GM18867 (cell line): ENCODE measurements around the gene CNOT8.
"Not testable (repeated sequence)": the region's sequence is repeated elsewhere in the genome, so short reads cannot be mapped to it uniquely, and the experiment has no call there.

Experiments used
- ATAC-seq: cut with Tn5 transposase; IDR thresholded peaks from one replicate; pipeline ENCODE4 v1.9.1; 2021; ENCODE audit warnings: mild to moderate bottlenecking, moderate library complexity; ENCODE audit not compliant: unreplicated experiment

The CNOT8 gene

DNA sequence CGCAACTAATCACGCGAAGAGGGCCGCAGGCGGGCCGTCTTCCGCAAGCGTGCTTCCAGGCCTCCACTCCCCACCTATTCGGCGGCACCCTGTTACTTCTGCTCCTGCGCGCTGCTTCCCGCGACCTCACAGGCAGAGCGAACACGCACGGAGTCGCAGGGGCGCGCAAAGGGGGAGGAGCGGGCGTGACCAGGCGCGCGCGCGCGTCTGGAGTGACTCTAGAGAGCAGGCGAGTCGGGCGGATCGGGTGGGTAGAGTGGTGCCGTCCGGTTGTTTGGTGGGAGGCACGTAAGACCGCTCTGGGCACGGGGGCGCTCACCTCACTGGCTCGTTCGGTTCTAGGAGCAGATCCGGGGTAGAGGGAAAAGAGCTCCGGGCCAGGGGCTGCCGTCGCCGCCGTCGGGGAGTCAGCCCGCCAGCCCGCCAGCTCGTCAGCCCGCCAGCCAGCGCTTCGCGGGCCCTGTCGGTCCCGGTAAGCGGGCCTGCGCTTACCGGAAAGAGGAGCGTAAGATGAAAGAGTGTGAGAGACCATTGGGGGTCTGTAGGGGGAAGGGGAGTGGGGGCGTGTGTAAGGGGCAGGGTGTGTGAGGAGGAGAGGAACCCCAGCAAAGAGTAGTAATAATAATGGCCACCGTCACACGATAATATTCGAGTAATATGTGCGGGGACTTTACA, at the start of gene CNOT8:
Gene CNOT8 (plus strand): TSS at position 331 of the 675 bp plus-strand sequence. CDS start 4,652 bp downstream, outside the sequence.
- ATAC-seq = peak; percentile 77

DNA sequence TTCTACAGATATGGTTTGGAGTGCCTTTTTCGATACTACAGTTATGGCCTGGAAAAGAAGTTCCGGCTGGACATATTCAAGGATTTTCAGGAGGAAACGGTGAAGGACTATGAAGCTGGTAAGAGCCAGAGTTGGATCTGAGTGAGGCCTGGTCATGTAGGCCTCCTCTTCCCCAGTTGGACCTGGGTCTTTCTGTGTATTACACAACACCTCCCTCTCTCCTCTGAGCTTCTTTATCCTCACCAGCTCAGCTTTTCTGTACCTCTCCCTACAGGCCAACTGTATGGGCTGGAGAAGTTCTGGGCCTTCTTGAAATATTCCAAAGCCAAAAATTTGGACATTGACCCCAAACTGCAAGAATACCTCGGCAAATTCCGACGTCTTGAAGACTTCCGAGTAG, 47.2 kb upstream of the CNOT8 start:
- no peak for ATAC-seq

DNA sequence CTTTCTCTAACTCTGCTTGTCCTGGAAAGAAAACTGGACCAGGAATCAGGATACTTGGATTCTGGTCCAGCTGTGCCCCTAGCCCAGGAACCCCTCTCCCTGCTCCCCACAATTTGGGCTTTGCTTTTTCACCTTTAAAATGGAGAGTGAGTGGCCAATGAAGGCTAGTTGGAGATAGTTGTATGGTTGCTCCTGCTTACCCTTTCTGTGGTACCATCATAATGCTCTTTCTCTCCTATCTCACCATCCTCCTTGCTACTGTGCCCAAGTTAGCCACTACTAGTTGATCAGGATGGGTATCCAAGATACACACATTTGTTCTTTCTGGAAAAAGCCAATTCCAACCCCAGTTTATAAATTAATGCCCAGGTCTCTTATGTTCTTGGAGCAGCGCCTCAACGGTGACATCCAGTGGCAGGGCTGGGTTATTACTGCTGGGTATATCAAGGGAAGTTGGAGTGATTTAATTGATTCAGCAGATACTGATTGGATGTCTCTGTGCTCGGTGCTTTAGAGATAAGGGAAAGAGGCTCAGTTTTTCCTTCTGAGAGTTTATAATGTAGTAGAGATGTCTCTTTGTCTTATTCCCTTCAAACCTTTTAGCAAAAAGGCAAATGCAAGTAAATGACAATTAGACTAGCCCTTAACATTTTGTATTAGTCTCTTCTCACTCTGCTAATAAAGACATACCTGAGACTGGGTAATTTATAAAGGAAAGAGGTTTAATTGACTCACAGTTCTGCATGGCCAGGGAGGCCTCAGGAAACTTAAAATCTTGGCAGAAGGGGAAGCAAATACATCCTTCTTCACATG, 46.6 kb upstream of the CNOT8 start:
- peak; percentile 70 for ATAC-seq

DNA sequence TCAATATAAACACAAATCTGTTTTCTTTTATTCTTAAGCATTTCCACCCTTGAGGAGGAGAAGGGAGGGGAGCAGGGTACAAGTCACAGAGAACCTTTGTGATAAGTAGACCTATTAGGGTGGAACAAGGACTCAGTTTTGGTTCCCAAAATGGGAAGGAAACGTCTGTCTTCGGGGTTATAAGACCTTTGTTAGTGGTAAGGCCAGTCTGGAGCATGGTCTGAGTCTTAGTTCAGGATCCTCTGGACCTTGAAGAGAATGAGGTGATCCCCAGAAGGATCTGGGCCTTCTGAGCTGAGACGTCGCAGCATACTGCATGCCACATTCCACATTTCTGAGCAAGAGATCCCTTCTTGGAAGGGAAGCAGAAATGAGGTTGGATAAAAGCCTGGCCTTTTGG, 45.3 kb upstream of the CNOT8 start:
- ATAC-seq = no peak

DNA sequence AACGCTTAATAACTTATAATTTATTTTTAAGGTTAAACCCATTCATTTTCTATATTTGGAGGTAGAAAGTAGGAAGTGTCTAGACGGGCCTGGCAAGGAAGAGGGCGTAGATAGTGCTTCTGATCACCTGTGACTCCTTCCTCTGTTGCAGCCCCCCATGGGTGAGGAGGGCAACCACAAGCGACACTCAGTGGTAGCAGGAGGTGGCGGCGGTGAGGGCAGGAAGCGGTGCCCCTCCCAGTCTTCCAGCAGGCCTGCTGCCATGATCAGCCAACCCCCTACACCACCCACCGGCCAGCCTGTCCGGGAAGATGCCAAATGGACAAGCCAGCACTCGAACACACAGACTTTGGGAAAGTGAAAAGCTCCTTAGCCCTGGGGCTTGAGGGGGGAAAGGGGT, 44.7 kb upstream of the CNOT8 start:
- ATAC-seq = no peak

DNA sequence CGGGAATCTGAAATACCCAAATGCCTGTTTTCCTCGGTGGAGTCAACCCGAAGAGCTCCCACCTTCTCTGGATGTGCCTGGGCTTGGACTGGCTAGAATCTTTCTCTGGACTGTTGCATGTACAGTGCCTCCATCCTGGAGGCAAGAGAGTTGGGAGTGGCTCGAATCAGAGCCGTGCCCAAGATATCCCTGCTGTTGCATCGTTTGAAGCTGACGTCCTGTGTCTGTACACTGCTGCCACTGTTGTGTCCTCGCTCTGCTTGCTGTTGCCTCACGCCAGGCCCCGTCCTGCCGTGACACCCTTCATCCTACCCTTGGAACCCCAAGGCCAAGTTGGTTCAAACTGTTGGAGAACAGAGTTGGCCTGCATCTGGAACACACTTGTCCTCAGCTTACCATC, 43.4 kb upstream of the CNOT8 start:
- no peak for ATAC-seq

DNA sequence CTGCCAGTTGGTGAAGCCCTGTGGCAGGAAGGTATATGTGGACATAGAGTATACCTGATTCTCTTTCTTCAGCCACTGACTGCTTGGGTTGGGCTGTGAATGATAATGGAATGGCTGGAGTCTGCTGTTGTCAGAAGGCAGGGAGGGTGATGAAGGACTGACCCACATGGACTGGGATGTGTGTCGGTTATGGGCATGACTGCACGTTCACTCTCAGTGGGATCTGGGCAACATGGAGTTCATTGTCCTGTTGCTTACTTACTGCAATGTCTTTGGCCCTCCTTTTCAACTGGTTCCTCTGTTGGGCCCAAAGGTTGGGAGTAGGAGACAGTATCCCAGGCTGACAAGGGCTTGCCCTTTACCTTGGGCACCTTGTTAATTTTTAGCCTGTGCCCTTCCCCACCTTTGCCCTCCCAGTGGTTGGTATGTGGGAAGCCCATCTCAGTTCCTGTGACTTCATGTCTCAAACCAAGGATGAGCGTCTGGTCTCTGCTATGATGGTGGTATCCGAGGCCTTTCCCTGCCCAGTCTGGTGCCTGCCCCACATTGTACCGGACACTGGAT, 42.7 kb upstream of the CNOT8 start:
- ATAC-seq = no peak

DNA sequence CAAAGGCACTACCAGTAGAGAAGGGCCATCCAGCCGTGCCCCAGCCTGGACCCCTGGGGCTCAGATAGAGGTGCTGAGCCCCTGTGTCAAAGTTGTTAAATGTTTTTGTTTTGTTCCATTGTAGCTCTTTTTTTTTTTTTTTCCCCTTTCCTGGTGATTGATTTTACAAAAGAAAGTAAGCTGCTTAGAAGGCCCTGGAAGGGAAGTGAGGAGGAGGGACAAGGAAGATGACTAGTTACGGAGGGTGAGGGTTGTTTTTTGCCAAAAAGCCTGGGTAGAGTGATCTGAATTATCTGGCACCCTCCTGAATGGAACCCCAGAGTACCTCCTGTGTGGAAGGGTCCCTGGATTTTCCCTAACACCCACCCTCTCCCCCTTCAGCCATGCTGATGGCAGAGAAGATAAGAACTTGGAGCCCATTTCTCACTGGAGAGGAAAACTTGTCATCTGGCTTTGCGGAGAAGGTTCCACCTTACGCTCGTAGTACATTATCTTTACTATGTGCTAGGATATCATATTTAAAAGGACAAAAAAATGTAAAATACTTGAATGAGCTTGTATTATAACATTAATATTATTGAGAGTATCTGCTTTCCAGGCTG, 41.4 kb upstream of the CNOT8 start:
- ATAC-seq = no peak

DNA sequence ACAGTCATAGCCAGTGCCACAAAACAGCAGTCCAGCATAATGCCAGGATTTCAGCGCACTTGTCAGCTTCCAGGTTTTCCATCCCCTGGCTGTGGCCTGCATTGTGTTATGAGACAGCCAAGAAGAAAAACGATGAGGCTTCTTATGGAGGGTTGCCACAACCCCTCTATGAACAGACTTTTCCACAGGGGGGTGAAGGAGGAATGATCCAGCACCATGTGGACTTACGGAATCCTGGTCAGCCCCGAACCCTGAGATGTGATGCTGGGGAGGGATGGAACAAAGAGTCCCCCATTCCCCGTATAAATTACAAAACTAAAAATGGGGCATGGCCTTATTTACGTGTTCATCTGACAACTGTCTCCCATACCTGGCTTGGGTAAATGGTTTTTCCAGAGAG, 40.6 kb upstream of the CNOT8 start:
- ATAC-seq = no peak

DNA sequence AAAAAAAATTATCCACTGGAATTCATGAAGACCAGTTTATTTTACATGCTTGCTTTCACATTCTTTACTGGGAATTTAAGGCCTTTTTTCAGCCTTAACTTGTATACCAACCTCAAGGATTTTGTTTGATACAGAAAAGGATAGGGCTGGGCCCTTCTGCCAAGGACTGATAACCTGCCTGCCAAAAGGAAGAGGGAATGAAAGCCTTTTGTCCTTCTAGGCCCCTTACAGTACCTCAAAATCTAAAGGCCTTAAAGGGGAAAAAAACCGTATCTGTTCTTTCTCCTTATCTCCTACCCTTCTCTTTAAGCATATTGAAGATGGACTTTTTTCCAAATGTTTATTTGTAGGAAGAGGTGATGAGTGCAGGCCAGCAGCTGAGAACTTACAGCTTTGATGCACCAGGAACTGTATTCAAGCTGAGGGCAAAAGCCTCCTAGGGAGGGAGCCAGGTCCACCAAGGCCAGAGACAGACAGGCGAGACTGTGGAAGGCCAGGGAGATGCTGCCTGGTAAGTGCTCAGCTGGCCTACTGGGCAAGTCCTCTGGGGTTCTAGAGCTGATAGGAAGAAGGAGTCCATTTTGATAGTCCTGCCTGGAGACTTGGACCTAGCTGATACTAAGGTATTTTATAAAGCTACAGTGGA, 39.8 kb upstream of the CNOT8 start:
- no peak for ATAC-seq

DNA sequence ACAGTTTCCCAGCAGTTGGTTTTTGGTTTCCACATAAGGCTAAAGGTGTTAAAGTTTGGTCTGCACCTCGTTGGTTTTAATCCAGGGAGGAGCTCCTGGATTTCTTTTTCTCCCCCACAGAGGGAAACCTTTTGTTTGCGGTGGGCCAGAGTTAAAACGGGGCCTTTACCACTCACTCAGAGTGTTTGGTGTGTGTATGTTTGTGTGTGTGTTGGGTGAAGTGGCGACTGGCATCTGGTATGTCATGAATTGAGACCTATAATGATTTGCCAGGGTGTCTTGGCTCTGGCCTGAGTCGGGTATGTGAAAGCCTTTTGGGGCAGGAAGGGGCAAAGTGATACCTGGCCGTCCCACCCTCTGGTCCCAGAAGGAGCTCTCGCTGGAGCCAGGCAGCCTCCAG, 38.9 kb upstream of the CNOT8 start:
- no peak for ATAC-seq

DNA sequence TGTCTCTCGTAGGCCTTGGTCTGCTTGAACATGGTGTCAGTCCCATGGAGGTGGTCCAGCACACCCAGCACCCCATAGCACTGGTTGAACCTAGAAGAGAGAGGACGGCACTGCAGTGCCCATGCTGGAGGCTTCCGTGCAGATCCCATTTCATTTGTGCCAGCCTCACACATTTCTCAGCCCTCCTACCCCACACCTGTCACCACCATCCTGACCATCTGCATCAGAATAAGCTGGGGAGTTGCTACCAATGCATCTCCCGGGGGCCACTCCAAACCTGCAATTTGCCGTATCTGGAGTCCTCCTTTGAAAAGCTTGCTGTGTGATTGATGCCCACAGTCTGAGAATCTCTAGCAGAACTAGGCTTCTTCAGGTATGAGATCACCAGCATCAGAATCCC, 38.0 kb upstream of the CNOT8 start:
- ATAC-seq = no peak

DNA sequence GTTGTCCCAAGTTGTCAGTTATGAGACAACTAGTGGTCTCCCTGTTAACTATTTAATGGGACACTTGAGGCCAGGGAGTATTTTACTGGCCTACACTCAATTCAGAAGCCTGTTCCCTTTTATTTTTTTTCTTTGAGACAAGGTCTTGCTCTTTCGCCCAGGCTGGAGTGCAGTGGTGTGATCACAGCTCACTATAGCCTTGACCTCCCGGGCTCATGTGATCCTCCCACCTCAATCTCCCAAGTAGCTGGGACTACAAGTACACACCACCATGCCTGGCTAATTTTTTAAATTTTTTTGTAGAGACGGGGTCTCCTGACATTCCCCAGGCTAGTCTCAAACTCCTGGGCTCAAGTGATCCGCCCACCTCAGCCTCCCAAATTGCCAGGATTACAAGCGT, 35.5 kb upstream of the CNOT8 start:
- ATAC-seq = not testable (repeated sequence)

DNA sequence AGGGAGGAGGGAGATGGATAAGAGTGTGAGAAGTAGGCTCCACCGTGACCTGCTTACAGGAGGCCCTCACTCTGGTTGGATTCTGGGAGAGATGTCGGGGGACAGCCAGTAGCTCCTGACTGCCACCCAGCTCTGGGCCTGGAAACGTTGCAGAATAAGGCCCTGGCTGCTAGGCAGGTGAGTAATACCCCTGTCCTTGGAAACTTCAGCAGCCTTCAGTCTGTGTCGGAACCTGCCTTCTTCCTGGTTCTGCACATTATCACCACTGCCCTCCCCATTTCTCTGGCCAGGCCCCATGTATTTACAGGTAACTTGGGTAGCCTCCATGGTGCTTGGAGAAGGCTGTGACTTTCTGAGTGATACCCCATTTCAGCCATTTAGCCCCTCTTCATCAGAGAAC, 34.8 kb upstream of the CNOT8 start:
- no peak for ATAC-seq

DNA sequence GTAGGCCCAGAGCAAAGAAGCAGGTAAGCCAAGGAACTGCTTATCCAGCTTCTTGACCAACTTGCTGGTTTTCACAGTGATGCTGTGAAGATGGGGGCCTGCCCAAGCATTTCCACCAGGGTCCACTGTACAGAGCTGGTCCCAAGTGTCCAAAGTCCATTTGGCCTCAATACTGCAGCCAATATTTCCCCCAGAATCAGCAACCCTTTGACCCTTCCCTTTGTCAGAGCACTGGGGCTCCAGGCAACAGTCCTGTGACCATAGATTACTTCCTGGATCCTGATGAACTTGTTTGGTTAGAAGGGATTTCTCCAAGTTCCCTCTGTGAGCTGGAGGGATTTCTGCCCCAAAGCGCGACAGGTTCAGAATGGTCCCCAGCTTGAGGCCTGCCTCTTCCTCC, 34.4 kb upstream of the CNOT8 start:
- ATAC-seq = no peak

DNA sequence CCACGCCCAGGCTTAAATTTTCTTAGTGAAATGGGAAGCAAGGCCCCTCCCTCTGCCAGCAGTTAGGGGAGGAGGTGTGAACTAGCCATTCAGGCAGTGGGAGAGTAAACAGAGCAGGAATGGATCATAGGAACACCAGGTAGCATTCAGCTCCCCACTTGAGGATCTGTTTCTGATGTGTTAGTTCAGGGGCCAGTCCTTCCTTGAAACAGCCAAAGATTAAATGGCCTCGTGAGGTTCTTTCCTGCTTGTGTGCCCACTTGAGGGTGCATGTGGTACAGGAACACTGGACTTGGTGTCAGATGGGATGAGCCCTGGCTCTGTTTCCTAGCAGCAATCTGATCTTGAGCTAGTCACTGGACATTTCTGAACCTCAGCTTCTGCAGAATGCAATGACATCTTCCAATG, 29.2 kb upstream of the CNOT8 start:
- no peak for ATAC-seq

DNA sequence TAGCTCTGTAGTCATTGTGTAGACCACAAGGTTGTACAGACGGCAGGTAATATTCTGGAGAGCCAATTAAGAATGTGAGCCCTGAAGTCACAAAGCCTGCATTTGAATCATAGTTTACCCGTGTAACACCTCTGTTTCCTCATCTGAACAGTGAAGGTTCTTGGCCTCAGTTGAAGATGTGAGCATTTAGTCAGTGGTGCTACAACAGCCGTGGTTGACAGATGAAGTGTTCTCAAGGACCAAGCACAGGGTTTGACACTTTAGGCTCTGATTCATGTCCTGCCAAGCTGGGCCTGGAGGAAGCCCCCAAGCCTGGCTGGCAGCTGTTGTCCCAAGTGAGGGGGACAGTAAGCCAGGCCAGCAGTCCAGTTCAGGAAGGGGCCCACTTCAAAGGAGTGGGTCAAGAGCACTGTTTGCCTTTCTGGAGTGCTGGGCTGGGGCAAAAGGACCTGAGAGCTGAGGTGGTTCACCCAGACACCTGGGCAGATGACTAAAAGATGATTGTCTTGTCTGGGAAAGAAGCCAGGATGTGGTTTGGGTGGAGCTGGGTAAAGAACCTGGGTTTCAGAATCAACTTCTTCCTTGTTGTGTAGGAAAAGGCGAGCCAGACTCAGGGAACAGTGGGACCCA, 28.7 kb upstream of the CNOT8 start:
- no peak for ATAC-seq

DNA sequence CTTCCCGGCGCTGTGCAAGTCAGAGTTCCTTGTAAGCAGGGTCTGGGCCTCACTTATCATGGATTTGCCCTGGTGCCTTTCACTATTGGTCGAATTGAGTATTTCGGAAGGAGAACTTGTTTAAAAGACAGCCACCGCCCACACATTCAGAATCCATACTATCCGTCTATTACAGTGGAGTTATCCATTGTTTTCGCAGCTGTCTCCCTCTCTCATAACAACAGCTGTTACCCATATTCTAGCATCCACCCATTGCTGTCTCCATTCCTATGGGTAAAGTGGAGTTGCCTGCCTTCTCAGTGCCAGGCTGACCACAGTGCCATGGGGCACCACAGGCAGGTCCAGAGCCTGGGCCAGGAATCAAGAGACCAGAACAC, 28.2 kb upstream of the CNOT8 start:
- no peak for ATAC-seq

DNA sequence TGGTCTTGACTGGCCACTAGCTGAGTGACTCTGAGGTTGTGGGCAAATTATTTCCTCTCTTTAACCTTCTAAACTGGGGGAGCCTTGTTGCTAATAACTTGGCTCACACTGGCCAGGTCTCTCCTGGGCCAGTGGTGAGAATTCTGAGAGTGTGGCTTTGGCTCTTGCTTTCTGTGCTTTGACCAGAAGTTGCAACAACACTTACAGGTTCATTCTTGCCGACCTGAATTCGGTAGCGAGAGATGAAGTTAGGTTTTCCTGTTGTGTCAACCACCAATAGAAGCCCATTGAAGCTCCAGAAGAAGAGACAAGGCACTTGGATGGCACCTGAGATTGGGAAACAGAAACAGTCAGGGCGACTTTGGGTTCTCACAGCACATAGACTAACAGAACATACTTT, 27.8 kb upstream of the CNOT8 start:
- ATAC-seq = no peak

DNA sequence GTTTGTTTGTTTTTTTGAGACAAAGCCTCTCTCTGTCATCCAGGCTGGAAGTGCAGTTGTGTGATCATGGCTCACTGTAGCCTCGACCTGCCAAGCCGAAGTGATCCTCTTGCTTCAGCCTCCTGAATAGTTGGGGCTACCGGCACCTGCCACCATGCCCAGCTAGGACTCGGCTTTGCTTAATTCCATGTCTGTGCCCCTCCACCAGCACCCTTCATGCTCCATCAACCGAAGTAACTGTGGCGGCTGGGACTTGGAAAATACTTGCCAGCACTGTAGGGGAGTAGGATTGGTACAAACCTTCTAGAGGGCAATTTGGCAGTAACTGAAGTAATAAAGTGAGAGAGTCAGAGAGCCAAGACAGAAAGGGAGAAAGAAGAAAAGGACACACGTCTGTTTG, 27.0 kb upstream of the CNOT8 start:
- ATAC-seq = no peak

DNA sequence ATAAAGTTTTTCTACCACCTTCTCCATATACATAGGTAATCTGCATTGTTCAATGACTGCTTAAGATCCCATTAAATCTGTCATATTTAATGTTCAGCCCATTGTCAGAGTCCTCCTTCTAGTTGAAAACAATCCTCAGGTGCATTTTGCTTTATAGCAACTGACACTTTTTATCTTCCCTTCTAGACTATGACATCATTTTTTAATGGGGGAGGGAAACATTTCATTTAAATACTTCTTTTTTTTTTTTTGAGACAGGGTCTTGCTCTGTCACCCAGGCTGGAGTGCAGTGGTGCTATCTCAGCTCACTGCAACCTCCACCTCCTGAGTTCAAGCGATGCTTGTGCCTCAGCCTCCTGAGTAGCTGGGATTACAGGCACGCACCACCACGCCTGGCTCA, 25.6 kb upstream of the CNOT8 start:
- not testable (repeated sequence) for ATAC-seq
